Mesendoderm (in vitro differentiated cells): ENCODE results near the gene CACNB4.

ENCODE experiments used
- DNase-seq: peaks from one replicate; pipeline ENCODE4 v3.0.0; 2013
- H2AK5ac ChIP-seq: 2 replicates; pipeline ENCODE4 v1.6.1; 2013; ENCODE audit warnings: low read length, inconsistent platforms
- H2BK120ac ChIP-seq: 2 replicates; pipeline ENCODE4 v1.6.1; 2013; ENCODE audit warnings: low read depth, mild to moderate bottlenecking, low read length, moderate library complexity, mixed read lengths
- H2BK15ac ChIP-seq: replicated peaks from 2 replicates; pipeline ENCODE4 v1.6.1; 2013; ENCODE audit warnings: low read depth, mild to moderate bottlenecking, moderate library complexity
- H2BK5ac ChIP-seq: 2 replicates; pipeline ENCODE4 v1.6.1; 2013; ENCODE audit warnings: low read length, inconsistent platforms
- H3K18ac ChIP-seq: 2 replicates; pipeline ENCODE4 v1.6.1; 2013; ENCODE audit warnings: mild to moderate bottlenecking, low read length, mixed read lengths
- H3K23ac ChIP-seq: one replicate; pipeline ENCODE4 v1.6.1; 2013; ENCODE audit warnings: low read length
- H3K27ac ChIP-seq: 2 replicates; pipeline ENCODE4 v1.5.1; 2013; ENCODE audit warnings: low read depth, mild to moderate bottlenecking, inconsistent platforms, low read length, moderate library complexity
- H3K27me3 ChIP-seq: 2 replicates; pipeline ENCODE4 v1.6.1; 2013; ENCODE audit warnings: low read length, control low read depth, mild to moderate bottlenecking, inconsistent platforms; ENCODE audit not compliant: insufficient read depth, poor library complexity
- H3K36me3 ChIP-seq: 2 replicates; pipeline ENCODE4 v1.6.1; 2013; ENCODE audit warnings: low read length, inconsistent platforms; ENCODE audit not compliant: control insufficient read depth, insufficient read depth
- H3K4ac ChIP-seq: one replicate; pipeline ENCODE4 v1.6.1; 2013; ENCODE audit warnings: low read depth, mild to moderate bottlenecking, low read length, moderate library complexity
- H3K4me1 ChIP-seq: 2 replicates; pipeline ENCODE4 v1.6.1; 2013; ENCODE audit warnings: low read depth, low read length, inconsistent platforms; ENCODE audit not compliant: control insufficient read depth
- H3K4me2 ChIP-seq: 2 replicates; pipeline ENCODE4 v1.6.1; 2013; ENCODE audit warnings: low read length
- H3K4me3 ChIP-seq: 2 replicates; pipeline ENCODE4 v1.5.1; 2013; ENCODE audit warnings: mild to moderate bottlenecking, low read length
- H3K56ac ChIP-seq: one replicate; pipeline ENCODE4 v1.6.1; 2013; ENCODE audit warnings: low read length
- H3K79me1 ChIP-seq: 2 replicates; pipeline ENCODE4 v1.6.1; 2013; ENCODE audit warnings: low read length, inconsistent platforms
- H3K79me2 ChIP-seq: 2 replicates; pipeline ENCODE4 v1.6.1; 2013; ENCODE audit warnings: mild to moderate bottlenecking, low read length; ENCODE audit not compliant: control insufficient read depth, insufficient read depth
- H3K9ac ChIP-seq: 2 replicates; pipeline ENCODE4 v1.6.1; 2013; ENCODE audit warnings: low read length, inconsistent platforms
- H4K5ac ChIP-seq: one replicate; pipeline ENCODE4 v1.6.1; 2013; ENCODE audit warnings: low read length
- H4K8ac ChIP-seq: one replicate; pipeline ENCODE4 v1.6.1; 2013; ENCODE audit warnings: low read depth, mild to moderate bottlenecking, control low read depth, low read length, moderate library complexity
- WGBS: extraction: QIAGEN DNeasy Blood & Tissue Kit; methylation state at CpG from one replicate; pipeline ENCODE4 v1.1.7; 2013; ENCODE audit warnings: low lambda C conversion rate, missing lambda C conversion rate; ENCODE audit not compliant: insufficient coverage; ENCODE audit errors: extremely low coverage; 5-methylcytosine and 5-hydroxymethylcytosine counted together

Gene CACNB4

DNA sequence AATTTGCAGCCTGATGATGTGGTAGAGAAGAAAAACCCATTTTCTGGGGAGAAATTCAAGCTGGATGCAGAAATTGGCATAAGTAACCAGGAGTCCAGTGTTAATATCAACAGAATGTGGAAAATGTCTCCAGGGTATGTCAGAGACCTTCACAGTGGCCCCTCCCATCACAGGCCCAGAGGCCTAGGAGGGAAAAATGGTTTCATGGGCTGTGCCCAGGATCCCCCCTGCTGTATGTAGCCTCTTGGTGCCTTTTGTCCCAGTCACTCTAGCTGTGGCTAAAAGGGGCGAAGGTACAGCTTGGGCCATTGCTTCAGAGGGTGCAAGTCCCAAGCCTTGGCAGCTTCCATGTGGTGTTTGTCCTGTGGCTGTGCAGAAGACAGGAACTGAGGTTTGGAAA is 40.2 kb downstream of the CACNB4 start:
- Histone ChIP-seq H3K27ac (no peak overlapping the region), H3K4me3 (no peak overlapping the region), H3K4ac (no peak overlapping the region), H3K4me1 (no peaks in the 10 kb centered on the region), H3K56ac (no peak overlapping the region), H3K27me3 (no peaks in the 10 kb centered on the region), H4K5ac (no peak overlapping the region), H3K79me1 (no peaks in the 10 kb centered on the region), H2BK120ac (no peak overlapping the region), H2BK5ac (no peak overlapping the region), H3K9ac (no peak overlapping the region), H2AK5ac (no peak overlapping the region), H3K36me3 (no peaks in the 10 kb centered on the region), H3K18ac (no peak overlapping the region), H3K79me2 (no peaks in the 10 kb centered on the region), H3K4me2 (no peak overlapping the region), H2BK15ac (no peak overlapping the region), H3K23ac (no peak overlapping the region), H4K8ac (no peak overlapping the region)
- no CpG with 5 or more reads among the region's 1 CpG for WGBS
- no peak for DNase-seq

DNA sequence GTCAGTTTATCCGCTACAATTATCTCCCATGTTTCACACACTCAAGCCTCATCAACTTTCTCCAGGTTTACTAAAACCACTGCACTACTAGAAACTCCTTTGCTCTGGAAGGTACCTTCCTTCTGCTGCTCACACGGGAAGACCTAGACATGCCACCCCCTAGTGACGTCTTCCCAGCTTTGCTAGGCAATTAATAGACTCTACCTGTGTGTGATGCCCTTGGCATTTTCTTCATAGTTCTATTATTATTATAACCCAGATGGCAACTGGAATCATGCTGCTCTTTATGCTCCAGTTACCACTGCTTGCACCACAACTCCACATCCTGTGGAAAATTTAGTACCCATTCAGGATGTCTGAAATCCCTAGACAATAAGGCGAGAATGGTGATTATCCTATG is 42.4 kb downstream of the CACNB4 start:
- no peaks in the 10 kb centered on the region for H3K79me2 ChIP-seq
- H3K9ac ChIP-seq: no peak overlapping the region
- H3K4me2 ChIP-seq: no peak overlapping the region
- no peak overlapping the region for H2BK5ac ChIP-seq
- no CpG with 5 or more reads among the region's 4 CpGs for WGBS
- H4K8ac ChIP-seq: no peak overlapping the region
- no peak overlapping the region for H2BK15ac ChIP-seq
- no peak overlapping the region for H3K18ac ChIP-seq
- DNase-seq: no peak
- H2BK120ac ChIP-seq: no peak overlapping the region
- no peak overlapping the region for H3K4me3 ChIP-seq
- no peak overlapping the region for H3K23ac ChIP-seq
- H3K36me3 ChIP-seq: no peaks in the 10 kb centered on the region
- H3K79me1 ChIP-seq: no peaks in the 10 kb centered on the region
- no peak overlapping the region for H3K4ac ChIP-seq
- H4K5ac ChIP-seq: no peak overlapping the region
- no peak overlapping the region for H2AK5ac ChIP-seq
- no peak overlapping the region for H3K27ac ChIP-seq
- H3K56ac ChIP-seq: no peak overlapping the region
- no peaks in the 10 kb centered on the region for H3K27me3 ChIP-seq
- no peaks in the 10 kb centered on the region for H3K4me1 ChIP-seq

DNA sequence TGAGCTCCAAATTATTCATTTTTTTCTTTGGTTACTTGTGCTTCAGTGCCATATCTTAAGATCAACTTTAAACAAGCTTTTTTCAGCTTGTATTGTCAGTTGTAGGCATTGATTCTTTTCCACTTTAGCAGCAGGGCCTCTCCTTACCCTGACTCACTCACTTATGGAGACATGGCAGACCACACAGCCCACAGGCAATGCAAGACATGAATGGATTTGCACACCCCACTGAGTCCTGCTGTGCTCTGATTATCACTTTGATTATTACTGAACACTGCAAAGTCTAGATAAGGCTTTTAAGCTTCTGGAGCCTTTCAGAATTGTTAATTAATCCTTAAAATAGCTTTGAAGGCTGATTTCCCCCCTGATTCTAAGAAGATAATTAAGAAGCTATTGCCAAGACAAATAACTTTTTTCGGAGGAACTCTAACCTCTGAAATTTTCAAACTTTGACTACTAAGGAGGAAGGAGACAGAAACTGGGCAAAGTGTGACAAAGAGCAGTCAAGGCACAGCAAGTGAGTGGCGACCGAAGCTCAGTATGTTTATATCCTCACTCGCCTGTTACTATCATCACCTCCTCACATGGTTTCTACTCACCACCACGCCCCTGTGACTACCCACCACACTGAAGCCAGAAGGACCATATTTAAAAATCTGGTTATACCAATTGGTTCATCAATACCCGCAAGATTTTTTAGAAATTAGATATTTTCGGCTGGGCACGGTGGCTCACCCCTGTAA is 43.3 kb downstream of the CACNB4 start:
- Histone ChIP-seq H3K27me3 (no peaks in the 10 kb centered on the region), H3K4ac (no peak overlapping the region), H3K36me3 (no peaks in the 10 kb centered on the region), H3K4me1 (no peaks in the 10 kb centered on the region), H3K23ac (no peak overlapping the region), H3K79me1 (no peaks in the 10 kb centered on the region), H2AK5ac (no peak overlapping the region), H3K9ac (no peak overlapping the region), H2BK120ac (no peak overlapping the region), H3K4me2 (no peak overlapping the region), H4K8ac (no peak overlapping the region), H4K5ac (no peak overlapping the region), H3K4me3 (no peak overlapping the region), H3K18ac (no peak overlapping the region), H2BK15ac (no peak overlapping the region), H3K79me2 (no peaks in the 10 kb centered on the region), H3K56ac (no peak overlapping the region), H2BK5ac (no peak overlapping the region), H3K27ac (peak overlapping the region; percentile 28)
- no CpG with 5 or more reads among the region's 8 CpGs for WGBS
- DNase-seq: peak; percentile 71

DNA sequence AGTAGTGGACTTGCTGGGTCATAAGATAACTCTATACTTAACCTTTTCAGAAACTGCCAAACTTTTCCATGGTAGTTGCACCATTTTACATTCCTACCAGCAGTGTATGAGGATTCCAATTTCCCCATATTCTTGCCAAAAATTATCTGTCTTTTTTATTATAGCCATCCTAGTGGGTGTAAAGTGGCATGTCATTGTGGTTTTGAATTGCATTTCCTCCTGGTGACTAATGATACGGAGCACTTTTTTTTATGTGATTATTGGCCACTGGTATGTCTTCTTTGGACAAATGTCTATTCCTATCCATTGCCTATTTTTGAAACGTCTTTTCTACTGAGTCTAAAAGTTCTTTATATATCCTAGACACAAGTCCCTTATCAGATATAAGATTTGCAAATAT is 44.3 kb downstream of the CACNB4 start:
- no peak overlapping the region for H2BK15ac ChIP-seq
- no peak overlapping the region for H2AK5ac ChIP-seq
- no peaks in the 10 kb centered on the region for H3K79me1 ChIP-seq
- no peak overlapping the region for H3K18ac ChIP-seq
- H3K27me3 ChIP-seq: no peaks in the 10 kb centered on the region
- no peak overlapping the region for H3K9ac ChIP-seq
- H2BK120ac ChIP-seq: no peak overlapping the region
- no peak overlapping the region for H4K8ac ChIP-seq
- no peaks in the 10 kb centered on the region for H3K4me1 ChIP-seq
- H3K4me3 ChIP-seq: no peak overlapping the region
- no peak overlapping the region for H3K4ac ChIP-seq
- no CpG with 5 or more reads among the region's 2 CpGs for WGBS
- H4K5ac ChIP-seq: no peak overlapping the region
- H3K27ac ChIP-seq: no peak overlapping the region
- H3K4me2 ChIP-seq: no peak overlapping the region
- H3K56ac ChIP-seq: no peak overlapping the region
- no peaks in the 10 kb centered on the region for H3K36me3 ChIP-seq
- H2BK5ac ChIP-seq: no peak overlapping the region
- no peaks in the 10 kb centered on the region for H3K79me2 ChIP-seq
- no peak for DNase-seq
- no peak overlapping the region for H3K23ac ChIP-seq

DNA sequence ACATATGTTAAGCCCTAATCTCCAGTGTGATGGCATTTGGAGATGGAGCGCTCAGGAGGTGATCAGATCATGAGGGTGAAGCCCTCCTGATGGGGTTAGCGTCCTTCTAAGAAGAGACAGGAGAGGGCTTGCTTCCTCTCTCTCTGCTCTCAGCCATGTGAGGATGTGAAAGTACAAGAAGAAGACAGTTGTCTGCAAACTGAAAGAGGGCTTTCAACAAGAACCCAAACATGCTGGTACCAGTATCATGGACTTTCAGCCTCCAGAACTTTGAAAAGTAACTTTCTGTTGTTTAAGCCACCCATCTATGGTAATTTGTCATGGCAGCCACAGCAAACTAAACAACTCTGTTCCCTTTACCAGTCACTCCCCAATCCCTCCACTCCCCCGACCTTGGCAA is 47.4 kb downstream of the CACNB4 start:
- Histone ChIP-seq H3K18ac (no peak overlapping the region), H3K27me3 (no peaks in the 10 kb centered on the region), H4K5ac (no peak overlapping the region), H3K4ac (no peak overlapping the region), H3K4me1 (no peaks in the 10 kb centered on the region), H4K8ac (no peak overlapping the region), H3K4me2 (no peak overlapping the region), H2BK120ac (no peak overlapping the region), H3K4me3 (no peak overlapping the region), H3K9ac (no peak overlapping the region), H3K79me2 (no peaks in the 10 kb centered on the region), H3K56ac (no peak overlapping the region), H2BK15ac (no peak overlapping the region), H2AK5ac (no peak overlapping the region), H3K79me1 (no peaks in the 10 kb centered on the region), H3K36me3 (no peaks in the 10 kb centered on the region), H2BK5ac (no peak overlapping the region), H3K27ac (no peak overlapping the region), H3K23ac (no peak overlapping the region)
- WGBS: no CpG with 5 or more reads among the region's 3 CpGs
- no peak for DNase-seq

DNA sequence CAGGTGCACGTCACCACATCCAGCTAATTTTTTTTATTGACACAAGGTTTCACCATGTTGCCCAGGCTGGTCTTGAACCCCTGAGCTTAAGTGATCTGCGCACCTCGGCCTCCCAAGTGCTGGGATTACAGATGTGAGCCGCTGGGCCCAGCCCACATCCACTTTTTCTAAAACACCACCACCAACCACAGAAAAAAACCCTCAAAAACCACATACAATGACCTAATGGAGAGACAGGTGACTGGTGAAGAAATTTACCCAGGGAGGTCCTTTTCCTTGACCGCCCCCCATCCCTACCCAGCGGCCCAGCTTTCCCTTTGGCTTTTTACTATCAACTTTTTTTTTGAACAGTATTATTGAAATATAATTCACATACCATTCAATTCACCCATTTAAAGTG is 47.9 kb downstream of the CACNB4 start:
- Histone ChIP-seq H3K79me2 (no peaks in the 10 kb centered on the region), H2BK15ac (no peak overlapping the region), H3K4me3 (no peak overlapping the region), H3K18ac (no peak overlapping the region), H2AK5ac (no peak overlapping the region), H3K36me3 (no peaks in the 10 kb centered on the region), H4K8ac (no peak overlapping the region), H3K27me3 (no peaks in the 10 kb centered on the region), H3K4ac (no peak overlapping the region), H3K56ac (no peak overlapping the region), H3K79me1 (no peaks in the 10 kb centered on the region), H3K27ac (no peak overlapping the region), H2BK120ac (no peak overlapping the region), H3K4me1 (no peaks in the 10 kb centered on the region), H3K4me2 (no peak overlapping the region), H3K23ac (no peak overlapping the region), H3K9ac (no peak overlapping the region), H2BK5ac (no peak overlapping the region), H4K5ac (no peak overlapping the region)
- WGBS: no CpG with 5 or more reads among the region's 6 CpGs
- no peak for DNase-seq
